Fibroblast of lung (primary cell): ENCODE data around the gene PABPN1L. TPM values are rescaled to one million over a fixed set of nuclear protein-coding genes. Genes with fewer than 3 reads are reported as not detected.

Experiments used
- DNase-seq, 2 donors: peaks; one replicate each; pipeline versions ENCODE4 v3.0.0 to v3.0.0-alpha.2; 2010; ENCODE audit warnings: low read depth in 2 of 2
- H2AFZ ChIP-seq: 2 replicates; pipeline ENCODE4 v1.5.1; 2012; ENCODE audit warnings: low read length, control low read depth, inconsistent platforms
- H3K27ac ChIP-seq: 2 replicates; pipeline ENCODE4 v1.5.1; 2011; ENCODE audit warnings: low read length, control low read depth; ENCODE audit not compliant: insufficient read depth
- H3K27me3 ChIP-seq: 2 replicates; pipeline ENCODE4 v1.5.1; 2011; ENCODE audit warnings: mild to moderate bottlenecking, low read length; ENCODE audit not compliant: control insufficient read depth, insufficient read depth
- H3K36me3 ChIP-seq: 2 replicates; pipeline ENCODE4 v1.5.1; 2011; ENCODE audit warnings: low read length; ENCODE audit not compliant: control insufficient read depth, insufficient read depth
- H3K4me1 ChIP-seq: 2 replicates; pipeline ENCODE4 v1.5.1; 2011; ENCODE audit warnings: low read length; ENCODE audit not compliant: control insufficient read depth, insufficient read depth; ENCODE audit errors: extremely low read depth
- H3K4me2 ChIP-seq: 2 replicates; pipeline ENCODE4 v1.5.1; 2011; ENCODE audit warnings: low read length, control low read depth; ENCODE audit not compliant: insufficient read depth; ENCODE audit errors: extremely low read depth
- H3K4me3 ChIP-seq, 4 experiments: fragments of 200-600 bp in 1 of 4; sonication (generic) in 1 of 4; replicated peaks in 1 of 4; 2 replicates each; pipeline ENCODE4 v1.5.1; 2011 to 2016; ENCODE audit warnings: low read length in 4 of 4, low read depth in 3 of 4, mild to moderate bottlenecking in 3 of 4, control low read depth in 2 of 4, inconsistent platforms in 1 of 4, mixed read lengths in 1 of 4; ENCODE audit not compliant: insufficient read depth in 1 of 4; ENCODE audit errors: control extremely low read depth in 1 of 4
- H3K79me2 ChIP-seq: 2 replicates; pipeline ENCODE4 v1.5.1; 2012; ENCODE audit warnings: mild to moderate bottlenecking, low read length, inconsistent platforms; ENCODE audit not compliant: control insufficient read depth, insufficient read depth
- H3K9ac ChIP-seq: 2 replicates; pipeline ENCODE4 v1.5.1; 2011; ENCODE audit warnings: mild to moderate bottlenecking, low read length, control low read depth; ENCODE audit not compliant: insufficient read depth
- H3K9me3 ChIP-seq: 2 replicates; pipeline ENCODE4 v1.5.1; 2012; ENCODE audit warnings: low read depth, low read length; ENCODE audit not compliant: control insufficient read depth, insufficient read depth
- H4K20me1 ChIP-seq: 2 replicates; pipeline ENCODE4 v1.5.1; 2011; ENCODE audit warnings: low read length; ENCODE audit not compliant: control insufficient read depth, insufficient read depth; ENCODE audit errors: extremely low read depth
- CTCF ChIP-seq, 2 donors: IDR thresholded peaks in 1 of 2; conservative IDR thresholded peaks in 1 of 2; 1 replicate in 1 of 2; 2 replicates in 1 of 2; pipeline ENCODE4 v1.5.1; 2011 to 2012; ENCODE audit warnings: low read length in 2 of 2, control low read depth in 1 of 2, inconsistent platforms in 1 of 2, low read depth in 1 of 2, mild to moderate bottlenecking in 1 of 2
- EZH2 ChIP-seq: IDR thresholded peaks from 2 replicates; pipeline ENCODE4 v1.5.1; 2012; ENCODE audit warnings: low read length, control low read depth, mild to moderate bottlenecking; ENCODE audit errors: missing control alignments
- polyA minus RNA-seq: library from RNA; depleted of rRNA, polyadenylated mRNA; stranded (reverse); fragments of >200 nt; gene quantifications from 2 replicates; pipeline ENCODE4 v1.2.3, GENCODE V29; 2011; ENCODE audit warnings: low replicate concordance
- polyA plus RNA-seq, 2 donors: library from polyadenylated mRNA; depleted of rRNA in 1 of 2; stranded (reverse) in 1 of 2; unstranded in 1 of 2; fragments of >200 nt; gene quantifications; 2 replicates each; pipeline ENCODE4 v1.2.1, GENCODE V29; 2011 to 2012; ENCODE audit warnings: missing spikeins in 1 of 2
- total RNA-seq: library from RNA; depleted of rRNA; stranded (reverse); fragments of >200 nt; gene quantifications from 2 replicates; pipeline ENCODE4 v1.2.1, GENCODE V29; 2014

The PABPN1L gene
- total RNA-seq (not detected in 2 replicates), polyA plus RNA-seq (not detected in 2 replicates), polyA minus RNA-seq (not detected in 2 replicates)
- polyA plus RNA-seq (2012) = not detected in 2 replicates

GRCh38 chr16:88866151-88866920 is at the start of gene PABPN1L:
Gene PABPN1L (minus strand): TSS chr16:88866660. CDS start chr16:88866606, 54 bp downstream.
- no peak for TF ChIP-seq CTCF (conservative IDR thresholded peaks at IDR 0.05 in 1 of 2, IDR thresholded peaks at IDR 0.05 in 1 of 2; ENCODE audit: low read depth in 1 of 2, low read length in 2 of 2)
- no peak for TF ChIP-seq EZH2
- Histone ChIP-seq H3K4me2 (no peak within 1 kb of the TSS), H3K9ac (no peak within 1 kb of the TSS), H3K36me3 (peaks cover 3% of the 10 kb centered on the region), H3K79me2 (no peaks in the 10 kb centered on the region), H3K9me3 (no peaks in the 10 kb centered on the region), H3K27ac (no peak within 1 kb of the TSS), H4K20me1 (no peaks in the 10 kb centered on the region), H3K27me3 (peaks cover 8% of the 10 kb centered on the region), H3K4me1 (no peaks in the 10 kb centered on the region), H2AFZ (no peak within 1 kb of the TSS), H3K4me3 (no peak within 1 kb of the TSS)
- DNase-seq = no peak

DNA sequence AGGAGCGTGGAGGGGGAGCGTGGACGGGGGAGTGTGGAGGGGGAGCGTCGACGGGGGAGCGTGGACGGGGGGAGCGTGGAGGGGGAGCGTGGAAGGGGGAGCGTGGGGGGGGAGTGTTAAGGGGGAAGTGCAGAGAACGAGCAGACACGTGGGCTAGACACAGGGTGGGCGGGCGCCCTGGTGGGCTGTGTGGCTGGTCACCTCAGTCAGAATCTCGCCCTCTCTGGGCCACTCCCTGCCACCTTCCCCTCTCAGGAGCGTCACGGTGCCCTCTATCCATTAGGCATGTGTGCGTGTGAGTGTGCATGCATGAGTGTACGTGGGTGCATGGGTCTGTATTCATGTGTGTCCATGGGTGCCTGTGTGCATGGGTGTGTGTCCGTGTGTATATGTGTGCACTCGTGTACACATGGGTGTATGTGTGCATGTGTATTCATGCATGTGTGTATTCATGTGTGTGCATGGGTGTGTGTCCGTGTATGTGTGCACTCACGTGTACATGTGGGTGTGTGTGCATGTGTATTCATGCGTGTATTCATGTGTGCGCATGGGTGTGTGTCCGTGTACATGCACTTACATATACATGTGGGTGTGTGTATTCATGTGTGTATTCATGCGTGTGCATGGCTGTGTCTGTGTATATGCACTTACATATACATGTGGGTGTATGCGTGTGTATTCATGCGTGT is 49.3 kb upstream of the PABPN1L start:
- TF ChIP-seq EZH2 (no peak), CTCF (conservative IDR thresholded peaks at IDR 0.05 in 1 of 2, IDR thresholded peaks at IDR 0.05 in 1 of 2; ENCODE audit: low read depth in 1 of 2, low read length in 2 of 2) (no peak)
- H3K4me3 ChIP-seq = no peak overlapping the region
- H2AFZ ChIP-seq = no peak overlapping the region
- peaks cover 3% of the 10 kb centered on the region for H3K4me1 ChIP-seq
- H3K36me3 ChIP-seq = no peaks in the 10 kb centered on the region
- H3K9me3 ChIP-seq = no peaks in the 10 kb centered on the region
- no peaks in the 10 kb centered on the region for H3K79me2 ChIP-seq
- no peaks in the 10 kb centered on the region for H4K20me1 ChIP-seq
- no peak for DNase-seq
- H3K4me2 ChIP-seq = no peak overlapping the region
- H3K9ac ChIP-seq = no peak overlapping the region
- H3K27me3 ChIP-seq = peaks cover 5% of the 10 kb centered on the region
- H3K27ac ChIP-seq = no peak overlapping the region

DNA sequence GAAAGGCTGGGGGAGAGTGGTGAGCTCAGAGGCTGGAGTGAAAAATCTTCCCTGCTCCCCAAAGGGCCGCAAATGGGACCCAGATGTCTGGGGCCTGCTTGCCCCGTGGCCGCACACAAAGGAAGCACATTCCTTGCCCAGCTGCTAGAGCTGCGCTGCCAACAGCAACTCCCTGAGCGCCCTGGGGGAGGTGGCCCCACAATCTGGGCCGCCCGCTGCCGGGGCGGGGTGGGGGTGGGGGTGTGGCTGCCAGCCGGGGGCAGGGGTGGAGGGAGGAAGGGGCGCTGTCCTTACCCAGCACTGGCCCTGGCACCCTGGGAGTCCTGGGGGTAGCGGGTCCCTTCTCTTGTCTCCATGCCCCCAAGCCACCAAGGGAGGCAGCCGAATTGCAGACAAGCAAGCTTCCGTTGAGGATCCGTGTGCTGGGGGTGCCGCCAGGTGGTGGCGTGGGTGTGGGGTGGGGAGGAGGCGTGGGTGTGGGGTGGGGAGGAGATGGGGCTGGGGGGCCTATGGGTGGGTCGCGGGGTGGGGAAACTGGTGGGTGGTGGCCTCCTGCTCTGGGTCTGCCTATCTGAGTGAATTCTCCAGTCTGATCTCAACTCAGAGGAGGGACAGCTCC is 48.4 kb upstream of the PABPN1L start:
- Histone ChIP-seq H3K36me3 (no peaks in the 10 kb centered on the region), H3K27me3 (peaks cover 12% of the 10 kb centered on the region), H3K4me3 (no peak overlapping the region), H3K9ac (no peak overlapping the region), H4K20me1 (no peaks in the 10 kb centered on the region), H3K4me2 (no peak overlapping the region), H3K79me2 (no peaks in the 10 kb centered on the region), H3K27ac (no peak overlapping the region), H2AFZ (no peak overlapping the region), H3K9me3 (no peaks in the 10 kb centered on the region), H3K4me1 (no peaks in the 10 kb centered on the region)
- TF ChIP-seq CTCF (conservative IDR thresholded peaks at IDR 0.05 in 1 of 2, IDR thresholded peaks at IDR 0.05 in 1 of 2; ENCODE audit: low read depth in 1 of 2, low read length in 2 of 2) = no peak
- no peak for TF ChIP-seq EZH2
- DNase-seq = peak; percentile 43 to 62
